ENCODE results near the gene APH1B.

Gene APH1B

GRCh38 chr15:63277893-63278456 lies 570 bp downstream of the APH1B start:
- peaks cover 7% of the 10 kb centered on the region for H3K79me1 ChIP-seq (replicated peaks; ENCODE audit: low read length, poor library complexity, severe bottlenecking)
- peak overlapping the region in 1 of 2 experiments; percentile 29 for H2BK12ac ChIP-seq (ENCODE audit: low read length in 2 of 2)
- H2AFZ ChIP-seq (ENCODE audit: low read depth, low read length): no peak overlapping the region
- H3K36me3 ChIP-seq (ENCODE audit: control insufficient read depth in 1 of 2, insufficient read depth in 2 of 2, low read depth in 1 of 2, low read length in 2 of 2): peaks cover 2 to 37% of the 10 kb centered on the region in 2 experiments
- no peaks in the 10 kb centered on the region for H3K27me3 ChIP-seq (ENCODE audit: control insufficient read depth in 1 of 2, insufficient read depth in 1 of 2, low read length in 2 of 2)
- H3K14ac ChIP-seq (ENCODE audit: low read length in 2 of 2): peak overlapping the region in 1 of 2 experiments; percentile 97
- H2BK120ac ChIP-seq (ENCODE audit: low read depth, low read length): peak overlapping the region; percentile 82
- peak overlapping the region; percentile 96 for H4K8ac ChIP-seq (ENCODE audit: low read length)
- WGBS: 29% methylated on average over 14 of the region's 17 CpGs
- DNase-seq: no peak
- H3K9me3 ChIP-seq (ENCODE audit: control insufficient read depth, low read length): no peaks in the 10 kb centered on the region
- H2BK15ac ChIP-seq (ENCODE audit: low read depth, poor library complexity, severe bottlenecking): peak overlapping the region; percentile 99
- H3K4me1 ChIP-seq (ENCODE audit: control insufficient read depth, insufficient read depth, low read depth, low read length): peaks cover 2% of the 10 kb centered on the region
- H3K4me3 ChIP-seq (ENCODE audit: insufficient read depth in 1 of 2, low read depth in 1 of 2, low read length in 2 of 2): peak overlapping the region; percentile 87 to 95
- H3K9ac ChIP-seq (ENCODE audit: low read length): peak overlapping the region; percentile 96
- H2AK5ac ChIP-seq (ENCODE audit: low read length, severe bottlenecking): peak overlapping the region; percentile 6
- H3K27ac ChIP-seq (ENCODE audit: low read length, poor library complexity, severe bottlenecking): no peak overlapping the region
- peak overlapping the region; percentile 81 to 85 for H3K4ac ChIP-seq (ENCODE audit: low read depth in 1 of 2, low read length in 2 of 2)
- H4K91ac ChIP-seq (ENCODE audit: low read length): peak overlapping the region; percentile 92
- H2BK5ac ChIP-seq (ENCODE audit: low read depth, low read length, poor library complexity, severe bottlenecking): no peak overlapping the region
- peak overlapping the region; percentile 88 to 96 for H3K18ac ChIP-seq (ENCODE audit: low read depth in 1 of 2, low read length in 2 of 2)
- H3K4me2 ChIP-seq (ENCODE audit: low read length, poor library complexity, severe bottlenecking): peak overlapping the region; percentile 77
- H3K23ac ChIP-seq (ENCODE audit: low read length in 2 of 2): peak overlapping the region in 1 of 2 experiments; percentile 23

- no peak overlapping the region for H3K4me2 ChIP-seq (ENCODE audit: low read length, poor library complexity, severe bottlenecking)
- H3K9me3 ChIP-seq (ENCODE audit: control insufficient read depth, low read length): no peaks in the 10 kb centered on the region
- H2BK15ac ChIP-seq (ENCODE audit: low read depth, poor library complexity, severe bottlenecking): no peak overlapping the region
- DNase-seq: no peak
- H2AFZ ChIP-seq (ENCODE audit: low read depth, low read length): no peak overlapping the region
- H3K27me3 ChIP-seq (ENCODE audit: control insufficient read depth in 1 of 2, insufficient read depth in 1 of 2, low read length in 2 of 2): no peaks in the 10 kb centered on the region
- no peak overlapping the region for H3K27ac ChIP-seq (ENCODE audit: low read length, poor library complexity, severe bottlenecking)
- no peak overlapping the region for H2BK12ac ChIP-seq (ENCODE audit: low read length in 2 of 2)
- 97% methylated on average over 5 of the region's 9 CpGs for WGBS
- H3K4ac ChIP-seq (ENCODE audit: low read depth in 1 of 2, low read length in 2 of 2): no peak overlapping the region
- no peak overlapping the region for H4K8ac ChIP-seq (ENCODE audit: low read length)
- H3K4me3 ChIP-seq (ENCODE audit: insufficient read depth in 1 of 2, low read depth in 1 of 2, low read length in 2 of 2): no peak overlapping the region
- H3K23ac ChIP-seq (ENCODE audit: low read length in 2 of 2): no peak overlapping the region
- peaks cover 5% of the 10 kb centered on the region for H3K79me1 ChIP-seq (replicated peaks; ENCODE audit: low read length, poor library complexity, severe bottlenecking)
- H2AK5ac ChIP-seq (ENCODE audit: low read length, severe bottlenecking): no peak overlapping the region
- no peak overlapping the region for H3K9ac ChIP-seq (ENCODE audit: low read length)
- H3K18ac ChIP-seq (ENCODE audit: low read depth in 1 of 2, low read length in 2 of 2): no peak overlapping the region
- peaks cover 10 to 84% of the 10 kb centered on the region in 2 experiments for H3K36me3 ChIP-seq (ENCODE audit: control insufficient read depth in 1 of 2, insufficient read depth in 2 of 2, low read depth in 1 of 2, low read length in 2 of 2)
- H3K14ac ChIP-seq (ENCODE audit: low read length in 2 of 2): no peak overlapping the region
- no peak overlapping the region for H2BK5ac ChIP-seq (ENCODE audit: low read depth, low read length, poor library complexity, severe bottlenecking)
- no peak overlapping the region for H4K91ac ChIP-seq (ENCODE audit: low read length)
- H2BK120ac ChIP-seq (ENCODE audit: low read depth, low read length): no peak overlapping the region
- peaks cover 2% of the 10 kb centered on the region for H3K4me1 ChIP-seq (ENCODE audit: control insufficient read depth, insufficient read depth, low read depth, low read length)
Observed at GRCh38 chr15:63283126-63283525, 5.7 kb downstream of the APH1B start.

GRCh38 chr15:63284335-63284734 lies 6.9 kb downstream of the APH1B start:
- Histone ChIP-seq H3K4me3 (ENCODE audit: insufficient read depth in 1 of 2, low read depth in 1 of 2, low read length in 2 of 2) (no peak overlapping the region), H3K27me3 (ENCODE audit: control insufficient read depth in 1 of 2, insufficient read depth in 1 of 2, low read length in 2 of 2) (no peaks in the 10 kb centered on the region), H2AK5ac (ENCODE audit: low read length, severe bottlenecking) (no peak overlapping the region), H3K36me3 (ENCODE audit: control insufficient read depth in 1 of 2, insufficient read depth in 2 of 2, low read depth in 1 of 2, low read length in 2 of 2) (peaks cover 10 to 86% of the 10 kb centered on the region in 2 experiments), H4K8ac (ENCODE audit: low read length) (no peak overlapping the region), H3K4ac (ENCODE audit: low read depth in 1 of 2, low read length in 2 of 2) (no peak overlapping the region), H2BK120ac (ENCODE audit: low read depth, low read length) (no peak overlapping the region), H3K4me1 (ENCODE audit: control insufficient read depth, insufficient read depth, low read depth, low read length) (no peaks in the 10 kb centered on the region), H4K91ac (ENCODE audit: low read length) (no peak overlapping the region), H3K9me3 (ENCODE audit: control insufficient read depth, low read length) (no peaks in the 10 kb centered on the region), H3K9ac (ENCODE audit: low read length) (no peak overlapping the region), H3K18ac (ENCODE audit: low read depth in 1 of 2, low read length in 2 of 2) (no peak overlapping the region), H3K79me1 (replicated peaks; ENCODE audit: low read length, poor library complexity, severe bottlenecking) (peaks cover 5% of the 10 kb centered on the region), H2BK5ac (ENCODE audit: low read depth, low read length, poor library complexity, severe bottlenecking) (no peak overlapping the region), H2AFZ (ENCODE audit: low read depth, low read length) (no peak overlapping the region), H3K4me2 (ENCODE audit: low read length, poor library complexity, severe bottlenecking) (no peak overlapping the region), H3K14ac (ENCODE audit: low read length in 2 of 2) (no peak overlapping the region), H3K23ac (ENCODE audit: low read length in 2 of 2) (no peak overlapping the region), H3K27ac (ENCODE audit: low read length, poor library complexity, severe bottlenecking) (no peak overlapping the region), H2BK12ac (ENCODE audit: low read length in 2 of 2) (no peak overlapping the region), H2BK15ac (ENCODE audit: low read depth, poor library complexity, severe bottlenecking) (no peak overlapping the region)
- 97% methylated on average over 4 of the region's 6 CpGs for WGBS
- DNase-seq: no peak

GRCh38 chr15:63287109-63287508 lies 9.7 kb downstream of the APH1B start:
- WGBS: 60% methylated on average over 2 of the region's 2 CpGs
- Histone ChIP-seq H3K18ac (ENCODE audit: low read depth in 1 of 2, low read length in 2 of 2) (no peak overlapping the region), H3K14ac (ENCODE audit: low read length in 2 of 2) (no peak overlapping the region)

More at GRCh38 chr15:63287109-63287508, 9.7 kb downstream of the APH1B start:
- H2BK120ac ChIP-seq (ENCODE audit: low read depth, low read length): no peak overlapping the region
- no peak overlapping the region for H4K8ac ChIP-seq (ENCODE audit: low read length)
- H2BK15ac ChIP-seq (ENCODE audit: low read depth, poor library complexity, severe bottlenecking): no peak overlapping the region
- no peak overlapping the region for H3K4ac ChIP-seq (ENCODE audit: low read depth in 1 of 2, low read length in 2 of 2)
- H4K91ac ChIP-seq (ENCODE audit: low read length): no peak overlapping the region
- no peak overlapping the region for H3K4me3 ChIP-seq (ENCODE audit: insufficient read depth in 1 of 2, low read depth in 1 of 2, low read length in 2 of 2)
- no peak overlapping the region for H3K23ac ChIP-seq (ENCODE audit: low read length in 2 of 2)
- peaks cover 7 to 69% of the 10 kb centered on the region in 2 experiments for H3K36me3 ChIP-seq (ENCODE audit: control insufficient read depth in 1 of 2, insufficient read depth in 2 of 2, low read depth in 1 of 2, low read length in 2 of 2)
- H2BK12ac ChIP-seq (ENCODE audit: low read length in 2 of 2): no peak overlapping the region
- no peak overlapping the region for H2AFZ ChIP-seq (ENCODE audit: low read depth, low read length)
- H3K27me3 ChIP-seq (ENCODE audit: control insufficient read depth in 1 of 2, insufficient read depth in 1 of 2, low read length in 2 of 2): no peaks in the 10 kb centered on the region
- no peak overlapping the region for H3K4me2 ChIP-seq (ENCODE audit: low read length, poor library complexity, severe bottlenecking)
- H2BK5ac ChIP-seq (ENCODE audit: low read depth, low read length, poor library complexity, severe bottlenecking): no peak overlapping the region
- no peak for DNase-seq
- peak overlapping the region; percentile 45 for H3K9ac ChIP-seq (ENCODE audit: low read length)
- H2AK5ac ChIP-seq (ENCODE audit: low read length, severe bottlenecking): no peak overlapping the region
- no peaks in the 10 kb centered on the region for H3K9me3 ChIP-seq (ENCODE audit: control insufficient read depth, low read length)
- peak overlapping the region; percentile 19 for H3K27ac ChIP-seq (ENCODE audit: low read length, poor library complexity, severe bottlenecking)
- H3K79me1 ChIP-seq (replicated peaks; ENCODE audit: low read length, poor library complexity, severe bottlenecking): peaks cover 3% of the 10 kb centered on the region
- H3K4me1 ChIP-seq (ENCODE audit: control insufficient read depth, insufficient read depth, low read depth, low read length): no peaks in the 10 kb centered on the region
